Mucosa of descending colon (tissue), 3 donors: ENCODE measurements around the gene SLC45A1. TPM values are rescaled to one million over a fixed set of nuclear protein-coding genes. Genes with fewer than 3 reads are reported as not detected.

ENCODE experiments used
- ATAC-seq: fragments of 200-7000 bp; cut with Tn5 transposase; one replicate; pipeline ENCODE4 v1.9.1; 2020; ENCODE audit warnings: mild to moderate bottlenecking, moderate library complexity
- DNase-seq, 3 donors: peaks; one replicate each; pipeline ENCODE4 v3.0.0-alpha.2; 2020
- H3K36me3 ChIP-seq: fragments of 200-600 bp; one replicate; pipeline ENCODE4 v1.8.0; 2021; ENCODE audit warnings: low read depth, mild to moderate bottlenecking
- H3K4me1 ChIP-seq: fragments of 200-600 bp; one replicate; pipeline ENCODE4 v1.8.0; 2021; ENCODE audit warnings: low read depth, mild to moderate bottlenecking
- H3K4me3 ChIP-seq: fragments of 200-600 bp; one replicate; pipeline ENCODE4 v1.8.0; 2021; ENCODE audit warnings: mild to moderate bottlenecking
- H3K9me3 ChIP-seq: fragments of 200-600 bp; one replicate; pipeline ENCODE4 v1.8.0; 2021; ENCODE audit warnings: mild to moderate bottlenecking
- intact Hi-C, 2 donors: fragments of 100-400 bp; cut with DNase I in 1 of 2; cut with micrococcal nuclease in 1 of 2; formaldehyde crosslinking; loops; one replicate each; pipeline versions ENCODE4 v1.11.0 to v1.11.1; 2022; cut with DNase I, micrococcal nuclease
- total RNA-seq, 3 donors: library from RNA; stranded (reverse); fragmentation: NEBNext Ultra II Directional in 2 of 3; extraction: Animal tissue kit (Norgen Biotek cat#: 25700) in 2 of 3; gene quantifications; one replicate each; pipeline versions ENCODE4 v1.2.1 to v1.2.4, GENCODE V29; 2021 to 2023
- TF ChIP-seq, protein P1 (sequence below): fragments of 200-600 bp; IDR thresholded peaks from one replicate; pipeline ENCODE4 v1.8.0; 2022; ENCODE audit warnings: antibody characterized with exemption, mild to moderate bottlenecking
- donor health status: DM: no; HTN: no; CAD: no; lungs with moderate emphysema.
- donor health status: DM: no; HTN: no; CAD: no.
- donor health status: DM: no; HTN: yes; CAD: no.

Gene SLC45A1
- total RNA-seq, 3 donors from 2014 or later: 0.55 to 3.9 TPM; not detected in 1

DNA sequence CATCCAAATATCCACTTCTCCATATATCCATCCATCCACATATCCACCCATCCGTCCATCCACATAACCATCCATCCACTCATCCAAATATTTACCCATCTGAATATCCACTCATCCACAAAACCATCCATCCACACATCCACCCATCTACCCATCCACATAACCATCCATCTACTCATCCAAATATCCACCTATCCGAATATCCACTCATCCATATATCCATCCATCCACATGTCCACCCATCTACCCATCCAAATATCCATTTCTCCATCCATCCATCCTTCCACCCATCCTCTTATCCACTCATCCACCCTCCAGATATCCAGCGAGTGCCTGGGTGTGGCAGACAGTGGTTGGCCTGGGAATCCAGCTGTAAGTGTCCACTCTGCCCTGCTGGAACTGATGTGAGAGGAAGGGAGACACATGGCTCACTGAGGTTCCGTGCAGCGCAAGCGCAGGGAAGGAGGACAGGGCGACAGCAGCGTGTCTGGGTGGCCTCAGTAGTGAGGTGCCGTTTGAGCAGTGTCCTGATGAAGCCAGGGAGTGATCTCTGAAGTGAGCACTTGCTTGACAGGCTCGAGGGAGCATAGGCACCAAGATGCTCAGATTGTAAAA is 27.1 kb downstream of the SLC45A1 start:
- intact Hi-C loops: no loop called here
- no peaks in the 10 kb centered on the region for H3K4me1 ChIP-seq
- ATAC-seq (no peak), DNase-seq (peak in 1 of 3 donors; percentile 13)
- no peaks in the 10 kb centered on the region for H3K9me3 ChIP-seq
- no peaks in the 10 kb centered on the region for H3K36me3 ChIP-seq
- TF ChIP-seq, protein P1, sequence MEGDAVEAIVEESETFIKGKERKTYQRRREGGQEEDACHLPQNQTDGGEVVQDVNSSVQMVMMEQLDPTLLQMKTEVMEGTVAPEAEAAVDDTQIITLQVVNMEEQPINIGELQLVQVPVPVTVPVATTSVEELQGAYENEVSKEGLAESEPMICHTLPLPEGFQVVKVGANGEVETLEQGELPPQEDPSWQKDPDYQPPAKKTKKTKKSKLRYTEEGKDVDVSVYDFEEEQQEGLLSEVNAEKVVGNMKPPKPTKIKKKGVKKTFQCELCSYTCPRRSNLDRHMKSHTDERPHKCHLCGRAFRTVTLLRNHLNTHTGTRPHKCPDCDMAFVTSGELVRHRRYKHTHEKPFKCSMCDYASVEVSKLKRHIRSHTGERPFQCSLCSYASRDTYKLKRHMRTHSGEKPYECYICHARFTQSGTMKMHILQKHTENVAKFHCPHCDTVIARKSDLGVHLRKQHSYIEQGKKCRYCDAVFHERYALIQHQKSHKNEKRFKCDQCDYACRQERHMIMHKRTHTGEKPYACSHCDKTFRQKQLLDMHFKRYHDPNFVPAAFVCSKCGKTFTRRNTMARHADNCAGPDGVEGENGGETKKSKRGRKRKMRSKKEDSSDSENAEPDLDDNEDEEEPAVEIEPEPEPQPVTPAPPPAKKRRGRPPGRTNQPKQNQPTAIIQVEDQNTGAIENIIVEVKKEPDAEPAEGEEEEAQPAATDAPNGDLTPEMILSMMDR: no peak
- no peak overlapping the region for H3K4me3 ChIP-seq

DNA sequence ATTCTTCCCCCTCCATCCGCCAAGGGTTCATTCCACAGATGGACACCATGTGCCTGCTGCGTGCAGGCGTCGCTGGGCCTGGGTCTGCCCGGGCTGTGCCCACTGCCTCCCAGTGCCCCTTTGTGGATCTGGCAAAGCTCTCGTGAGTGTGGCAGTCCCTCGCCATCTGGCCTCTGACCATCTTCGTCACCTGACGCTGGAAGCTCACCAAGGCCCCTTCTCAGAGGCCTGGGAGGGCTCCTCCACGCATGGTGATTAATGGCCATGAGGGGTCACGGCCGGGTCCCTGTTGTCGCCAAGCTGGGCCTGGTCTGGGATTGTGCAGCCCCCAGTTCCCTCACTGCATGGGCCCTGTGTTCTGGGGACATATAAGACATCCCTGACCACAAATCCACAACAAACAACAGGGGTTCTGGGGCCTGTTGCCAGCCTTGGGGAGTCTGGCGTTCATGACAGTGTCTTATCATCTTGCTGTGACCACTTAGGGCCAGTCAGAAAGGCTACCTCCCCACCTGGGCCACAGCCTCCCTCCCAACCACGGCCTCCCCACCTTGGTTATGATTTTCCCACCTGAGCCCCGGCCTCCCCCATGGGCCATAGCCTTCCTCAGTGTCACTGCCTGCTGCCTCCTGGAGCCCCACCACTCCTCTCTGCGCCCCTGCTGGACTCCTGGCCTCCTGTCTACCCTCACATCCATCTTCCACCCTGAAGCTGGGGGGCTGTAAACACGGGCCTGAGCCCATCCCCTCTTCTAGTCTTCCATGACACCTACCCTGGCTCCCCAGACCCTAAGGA is 27.9 kb downstream of the SLC45A1 start:
- no peaks in the 10 kb centered on the region for H3K36me3 ChIP-seq
- H3K4me3 ChIP-seq: no peak overlapping the region
- intact Hi-C loops: no loop called here
- ATAC-seq (no peak), DNase-seq (no peak)
- no peaks in the 10 kb centered on the region for H3K9me3 ChIP-seq
- TF ChIP-seq, protein P1: no peak
- no peaks in the 10 kb centered on the region for H3K4me1 ChIP-seq

DNA sequence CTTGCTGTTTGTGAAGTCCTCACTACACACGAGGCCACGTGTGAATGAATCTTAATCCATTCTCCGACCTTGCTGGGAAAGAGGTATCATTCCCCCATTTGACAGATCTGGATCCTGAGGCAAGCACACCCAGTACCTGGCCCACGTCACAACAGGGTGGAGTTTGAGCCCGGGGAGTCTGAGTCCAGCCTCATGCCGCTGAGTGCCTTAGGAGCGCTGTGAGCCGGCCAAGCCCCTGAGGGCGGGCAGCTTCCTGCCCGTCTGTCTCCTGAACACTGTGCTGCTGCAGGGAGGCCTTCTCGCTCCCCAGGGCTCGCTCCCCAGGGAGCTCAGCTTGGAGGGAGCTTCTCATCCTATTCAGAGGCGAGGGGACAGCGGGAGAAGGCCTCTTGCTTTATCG is 29.7 kb downstream of the SLC45A1 start:
- ATAC-seq (no peak), DNase-seq (no peak)
- intact Hi-C loops: no loop called here
- Histone ChIP-seq H3K9me3 (no peaks in the 10 kb centered on the region), H3K36me3 (no peaks in the 10 kb centered on the region), H3K4me1 (no peaks in the 10 kb centered on the region), H3K4me3 (no peak overlapping the region)
- TF ChIP-seq, protein P1: no peak

DNA sequence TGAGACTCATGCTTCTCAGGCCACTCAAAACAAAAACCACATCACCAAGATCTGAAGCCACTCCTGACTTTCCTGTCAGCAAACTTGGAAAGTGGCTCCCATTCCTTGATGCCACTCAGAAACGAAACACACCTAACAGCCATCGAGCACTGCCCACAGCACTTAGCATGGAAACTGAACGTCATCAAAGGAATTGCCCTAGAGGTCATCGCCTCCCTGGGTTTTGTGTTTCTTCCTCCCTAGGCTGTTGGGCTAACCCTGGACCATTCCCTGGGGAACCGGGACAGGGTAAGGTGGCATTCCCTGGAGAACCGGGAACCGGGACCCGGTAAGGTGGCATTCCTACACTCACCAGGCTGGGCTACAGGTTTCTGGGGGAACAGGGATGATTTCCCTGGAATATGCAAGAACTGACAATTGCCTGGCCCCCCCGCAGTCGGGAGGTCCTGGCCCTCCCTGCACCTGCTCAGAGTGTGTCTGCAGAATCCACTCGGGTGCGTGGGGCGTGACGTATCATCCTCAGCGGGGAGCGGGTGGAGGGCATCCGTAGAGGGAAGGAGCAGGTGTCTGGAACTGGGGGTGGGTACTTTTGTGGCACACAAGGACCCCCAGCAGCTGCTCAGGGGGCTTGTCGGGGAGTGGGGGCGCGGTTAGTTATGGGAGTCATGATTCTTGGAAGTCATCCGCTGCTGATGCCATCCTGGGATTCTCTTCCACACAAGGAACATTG is 30.3 kb downstream of the SLC45A1 start:
- intact Hi-C loops: no loop called here
- H3K4me1 ChIP-seq: no peaks in the 10 kb centered on the region
- DNase-seq (no peak), ATAC-seq (no peak)
- H3K9me3 ChIP-seq: no peaks in the 10 kb centered on the region
- no peak overlapping the region for H3K4me3 ChIP-seq
- H3K36me3 ChIP-seq: no peaks in the 10 kb centered on the region
- TF ChIP-seq, protein P1: no peak

DNA sequence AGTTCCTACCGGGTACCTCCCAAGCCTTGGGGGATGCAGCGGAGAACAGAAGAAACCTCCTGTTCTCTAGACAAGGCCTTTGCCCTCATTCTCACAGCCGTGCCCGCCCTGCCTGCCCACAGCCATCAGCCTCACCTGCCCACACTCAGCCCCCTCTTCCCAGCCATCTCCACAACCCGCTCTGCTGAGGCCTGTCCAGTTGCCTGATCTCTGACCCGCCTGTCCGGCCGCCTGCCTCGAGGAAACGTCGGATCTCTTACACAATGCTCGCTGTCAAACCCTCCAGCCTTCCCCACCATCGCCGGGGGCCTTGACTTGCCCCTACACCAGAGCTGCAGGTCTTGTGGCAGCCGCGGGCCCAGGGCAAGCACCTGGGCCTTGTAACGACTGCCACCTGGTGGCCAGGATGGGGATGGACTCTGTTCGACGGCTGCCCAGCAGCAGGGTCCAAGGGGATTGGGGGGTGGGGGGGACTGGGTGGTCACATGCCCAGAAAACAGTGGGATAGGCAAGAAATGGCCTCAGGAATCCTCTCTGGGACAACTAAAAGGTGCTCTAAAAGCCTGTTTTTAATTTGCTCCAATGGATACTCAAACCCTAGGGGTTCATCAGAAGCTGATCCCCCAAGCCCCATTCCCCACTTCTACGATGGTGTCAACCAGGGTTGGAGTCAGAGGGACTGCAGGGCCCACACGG is 31.0 kb downstream of the SLC45A1 start:
- no peaks in the 10 kb centered on the region for H3K9me3 ChIP-seq
- intact Hi-C loops: no loop called here
- no peaks in the 10 kb centered on the region for H3K4me1 ChIP-seq
- no peak overlapping the region for H3K4me3 ChIP-seq
- TF ChIP-seq, protein P1: peak; percentile 68
- no peaks in the 10 kb centered on the region for H3K36me3 ChIP-seq
- DNase-seq (peak; percentile 65 to 77 (median 75)), ATAC-seq (peak; percentile 73)
